Upper lobe of left lung (tissue), 4 donors: ENCODE results near the gene JPT1.

Source experiments
- POLR2A ChIP-seq, 4 donors: fragments of 450-650 bp; IDR thresholded peaks; one replicate each; pipeline ENCODE4 v1.5.1; 2016 to 2017; ENCODE audit warnings: antibody characterized with exemption in 4 of 4, mild to moderate bottlenecking in 2 of 4
- TF ChIP-seq, protein P1 (sequence below), 6 experiments: fragments of 450-650 bp in 4 of 6; fragments of 200-600 bp in 2 of 6; sonication (generic) in 2 of 6; IDR thresholded peaks; one replicate each; pipeline ENCODE4 v1.5.1; 2016 to 2019; ENCODE audit warnings: antibody characterized with exemption in 6 of 6

DNA sequence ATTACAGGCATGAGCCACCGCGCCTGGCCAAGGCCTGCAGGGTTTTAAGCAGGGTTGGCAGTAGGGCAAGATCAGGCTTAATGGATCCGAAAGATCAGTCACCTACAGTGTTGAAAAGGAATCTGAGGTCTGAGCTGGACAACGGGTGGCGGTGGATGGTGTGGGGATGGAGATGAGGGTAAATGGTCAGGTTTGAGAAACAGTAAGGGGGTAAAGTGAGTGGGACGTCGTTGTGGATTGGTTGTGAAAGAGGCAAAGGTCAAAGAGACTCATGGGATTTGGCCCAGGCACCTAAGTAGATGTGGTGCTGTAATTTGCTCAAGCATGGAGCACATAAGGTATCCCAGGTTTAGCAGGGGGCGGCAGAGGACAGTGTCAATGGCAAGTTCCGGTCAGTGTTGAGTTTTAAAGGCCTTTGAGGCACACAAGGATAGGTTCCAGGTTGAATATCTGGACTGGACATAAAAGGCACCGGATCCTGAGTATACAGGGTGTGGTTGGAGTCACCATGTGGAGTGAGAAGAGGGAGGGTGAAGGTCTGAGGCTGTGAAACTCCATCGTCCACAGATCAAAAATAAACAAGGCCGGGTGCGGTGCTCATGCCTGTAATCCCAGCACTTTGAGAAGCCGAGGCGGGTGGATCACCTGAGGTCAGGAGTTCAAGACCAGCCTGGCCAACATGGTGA, 67.7 kb downstream of the JPT1 start:
- TF ChIP-seq, protein P1, sequence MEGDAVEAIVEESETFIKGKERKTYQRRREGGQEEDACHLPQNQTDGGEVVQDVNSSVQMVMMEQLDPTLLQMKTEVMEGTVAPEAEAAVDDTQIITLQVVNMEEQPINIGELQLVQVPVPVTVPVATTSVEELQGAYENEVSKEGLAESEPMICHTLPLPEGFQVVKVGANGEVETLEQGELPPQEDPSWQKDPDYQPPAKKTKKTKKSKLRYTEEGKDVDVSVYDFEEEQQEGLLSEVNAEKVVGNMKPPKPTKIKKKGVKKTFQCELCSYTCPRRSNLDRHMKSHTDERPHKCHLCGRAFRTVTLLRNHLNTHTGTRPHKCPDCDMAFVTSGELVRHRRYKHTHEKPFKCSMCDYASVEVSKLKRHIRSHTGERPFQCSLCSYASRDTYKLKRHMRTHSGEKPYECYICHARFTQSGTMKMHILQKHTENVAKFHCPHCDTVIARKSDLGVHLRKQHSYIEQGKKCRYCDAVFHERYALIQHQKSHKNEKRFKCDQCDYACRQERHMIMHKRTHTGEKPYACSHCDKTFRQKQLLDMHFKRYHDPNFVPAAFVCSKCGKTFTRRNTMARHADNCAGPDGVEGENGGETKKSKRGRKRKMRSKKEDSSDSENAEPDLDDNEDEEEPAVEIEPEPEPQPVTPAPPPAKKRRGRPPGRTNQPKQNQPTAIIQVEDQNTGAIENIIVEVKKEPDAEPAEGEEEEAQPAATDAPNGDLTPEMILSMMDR (IDR thresholded peaks at IDR 0.05), result no peak
- no peak for TF ChIP-seq POLR2A (IDR thresholded peaks at IDR 0.05)
